Activated CD4-positive, alpha-beta T cell treated with anti-CD3 and anti-CD28 coated beads, Interleukin-2, amount 10 ng/mL, durations not matched to agents 24 days and 14 days (primary cell): ENCODE data around the gene NMRK2. TPM values are rescaled to one million over a fixed set of nuclear protein-coding genes. Genes with fewer than 3 reads are reported as not detected.

Experiments
- DNase-seq: peaks from one replicate; pipeline ENCODE4 v3.0.0; 2022
- H3K27ac Mint-ChIP-seq: one replicate; pipeline ENCODE4 v1.8.0; 2022; ENCODE audit warnings: mild to moderate bottlenecking, mixed read lengths
- H3K27me3 Mint-ChIP-seq: one replicate; pipeline ENCODE4 v1.8.0; 2022; ENCODE audit warnings: mixed read lengths
- H3K36me3 Mint-ChIP-seq: one replicate; pipeline ENCODE4 v1.8.0; 2022; ENCODE audit warnings: low read depth, mild to moderate bottlenecking, mixed read lengths
- H3K4me1 Mint-ChIP-seq: one replicate; pipeline ENCODE4 v1.8.0; 2021; ENCODE audit warnings: mixed read lengths
- H3K4me3 Mint-ChIP-seq: one replicate; pipeline ENCODE4 v1.8.0; 2022; ENCODE audit warnings: mild to moderate bottlenecking, moderate library complexity, mixed read lengths
- H3K9me3 Mint-ChIP-seq: one replicate; pipeline ENCODE4 v1.8.0; 2021; ENCODE audit warnings: mixed read lengths
- intact Hi-C: fragments of 100-400 bp; cut with micrococcal nuclease; formaldehyde crosslinking; loops from one replicate; pipeline ENCODE4 v1.15.1; 2023
- total RNA-seq: library from RNA; stranded (reverse); gene quantifications from 2 replicates; pipeline ENCODE4 v1.2.3, GENCODE V29; 2022

Gene NMRK2
- total RNA-seq, 1 donor from 2014 or later = not detected

DNA sequence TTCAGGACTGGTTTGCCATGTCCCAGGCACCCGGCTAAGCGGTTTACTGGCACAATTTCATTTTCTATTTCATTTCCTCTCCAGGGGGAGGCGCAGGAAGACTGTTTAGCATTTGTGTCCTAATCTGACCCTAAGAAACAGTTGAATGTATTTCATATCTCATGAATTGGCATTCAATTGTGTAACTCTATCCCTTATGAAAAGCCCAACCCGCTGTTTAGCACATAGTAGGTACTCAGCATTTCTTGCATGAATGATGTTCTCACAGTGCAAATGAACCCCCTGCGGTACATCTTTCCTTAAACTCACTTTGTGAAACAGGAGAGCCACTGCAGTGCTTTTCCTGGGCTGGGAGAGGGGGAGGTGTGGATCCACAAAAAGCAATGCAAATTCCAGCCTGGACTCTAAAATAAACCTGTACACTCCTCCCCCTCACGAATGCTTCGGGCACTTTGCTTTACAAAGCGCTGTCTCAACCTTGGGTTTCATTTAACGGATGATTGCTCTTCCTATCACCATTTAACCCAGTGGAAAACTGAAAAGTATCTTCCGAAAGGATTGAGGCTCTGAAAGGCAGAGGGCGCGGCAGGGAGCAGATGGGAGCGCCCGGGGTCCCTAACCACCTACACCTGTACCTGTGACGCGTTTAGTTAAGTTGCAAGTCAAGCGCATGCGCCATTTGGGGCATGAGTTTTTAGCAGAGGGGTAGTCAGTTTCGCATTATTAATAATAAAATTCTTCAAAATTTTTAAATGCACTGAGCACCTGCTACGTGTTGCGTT lies 53.6 kb downstream of the NMRK2 start:
- Mint-ChIP-seq H3K36me3 (peaks cover 38% of the 10 kb centered on the region), H3K27ac (peak overlapping the region; percentile 93), H3K27me3 (no peaks in the 10 kb centered on the region), H3K9me3 (peaks cover 3% of the 10 kb centered on the region), H3K4me3 (peak overlapping the region; percentile 94), H3K4me1 (peaks cover 32% of the 10 kb centered on the region)
- DNase-seq = peak; percentile 90
- intact Hi-C loops = loop anchor here (2.0 to 5.0 kb wide), 4 partner anchors 80 to 224 kb away; partner anchors contain the start of genes APBA3, MRPL54 and ZBTB7A

DNA sequence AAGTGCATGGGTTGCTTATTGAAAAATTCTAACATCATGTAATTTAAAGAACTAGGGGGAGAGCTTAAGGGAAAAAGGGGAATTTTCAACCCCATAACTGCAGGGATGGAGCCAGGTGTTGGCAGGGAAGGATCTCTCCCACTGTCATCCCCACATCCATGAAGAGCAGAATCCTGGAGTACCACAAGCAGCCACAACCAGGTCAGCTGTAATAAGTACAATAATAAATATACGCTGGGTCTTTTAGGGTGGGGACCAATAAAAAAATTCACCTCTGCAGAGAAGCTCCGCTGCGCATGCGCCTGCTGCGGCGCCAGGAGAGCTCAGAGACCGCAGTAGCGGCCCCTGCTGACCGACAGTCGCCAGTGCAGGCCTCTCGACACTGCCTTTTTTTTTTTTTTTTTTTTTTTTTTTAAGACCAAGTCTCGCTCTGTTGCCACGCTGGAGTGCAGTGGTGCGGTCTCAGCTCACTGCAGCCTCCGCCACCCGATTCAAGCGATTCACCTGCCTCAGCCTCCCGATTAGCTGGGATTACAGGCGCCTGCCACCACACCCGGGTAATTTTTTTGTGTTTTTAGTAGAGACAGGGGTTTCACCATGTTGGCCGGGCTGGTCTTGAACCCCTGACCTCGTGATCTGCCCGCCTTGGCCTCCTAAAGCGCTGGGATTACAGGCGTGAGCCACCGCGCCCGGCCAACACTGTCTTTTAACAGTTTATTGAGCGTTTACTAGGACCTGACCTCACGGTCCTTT lies 54.9 kb downstream of the NMRK2 start:
- Mint-ChIP-seq H3K36me3 (peaks cover 25% of the 10 kb centered on the region), H3K27ac (peak overlapping the region; percentile 86), H3K4me1 (peaks cover 29% of the 10 kb centered on the region), H3K4me3 (peak overlapping the region; percentile 94), H3K9me3 (peaks cover 3% of the 10 kb centered on the region), H3K27me3 (no peaks in the 10 kb centered on the region)
- intact Hi-C loops = loop anchor here (2.0 to 5.0 kb wide), 4 partner anchors 79 to 225 kb away; partner anchors contain the start of genes APBA3, MRPL54 and ZBTB7A
- peak; percentile 96 for DNase-seq

DNA sequence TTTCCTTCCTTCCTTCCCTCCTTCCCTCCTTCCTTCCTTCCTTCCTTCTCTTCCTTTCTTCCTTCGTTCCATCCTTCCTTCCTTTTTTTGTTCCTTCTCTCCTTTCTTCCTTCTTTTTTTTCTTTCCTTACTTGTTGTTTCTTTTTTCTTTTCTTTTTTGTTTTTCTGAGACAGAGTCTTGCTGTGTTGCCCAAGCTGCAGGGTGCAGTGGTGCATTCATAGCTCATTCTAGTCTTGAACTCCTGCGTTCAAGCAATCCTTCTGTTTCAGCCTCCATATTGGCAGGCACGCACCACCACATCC lies 57.9 kb downstream of the NMRK2 start:
- H3K27me3 Mint-ChIP-seq = no peaks in the 10 kb centered on the region
- peak overlapping the region; percentile 81 for H3K27ac Mint-ChIP-seq
- peak overlapping the region; percentile 68 for H3K4me3 Mint-ChIP-seq
- H3K9me3 Mint-ChIP-seq = peaks cover 3% of the 10 kb centered on the region
- intact Hi-C loops = loop anchor here (1.0 kb wide), 1 partner anchor 17 kb away; the partner anchor contains the start of gene PIAS4
- H3K4me1 Mint-ChIP-seq = peaks cover 17% of the 10 kb centered on the region
- DNase-seq = no peak
- H3K36me3 Mint-ChIP-seq = no peaks in the 10 kb centered on the region

Other genes starting within 250 kb of the NMRK2 start
- 21.4 and 22.5 TPM in 2 replicates for gene PIP5K1C, start 232.6 kb upstream of the NMRK2 start, total RNA-seq
- 0.09 TPM in 1 of 2 replicates, not detected in the other for gene TJP3, start 224.7 kb upstream of the NMRK2 start, total RNA-seq
- gene APBA3, start 171.4 kb upstream of the NMRK2 start, total RNA-seq = 41.5 and 48.7 TPM in 2 replicates
- gene MRPL54, start 170.4 kb upstream of the NMRK2 start, total RNA-seq = 91.4 and 96.6 TPM in 2 replicates
- gene RAX2, start 160.8 kb upstream of the NMRK2 start, total RNA-seq = not detected in 2 replicates
- gene MATK, start 146.7 kb upstream of the NMRK2 start, total RNA-seq = 31.6 and 32.3 TPM in 2 replicates
- not detected in 2 replicates for gene ZFR2, start 64.0 kb upstream of the NMRK2 start, total RNA-seq
- gene ATCAY, start 52.4 kb upstream of the NMRK2 start, total RNA-seq = not detected in 2 replicates
- gene DAPK3, start 38.0 kb downstream of the NMRK2 start, total RNA-seq = 45.6 and 46.7 TPM in 2 replicates
- gene EEF2, start 52.4 kb downstream of the NMRK2 start, total RNA-seq = 2,394 and 2,438 TPM in 2 replicates
- 32.2 and 33.2 TPM in 2 replicates for gene PIAS4, start 74.7 kb downstream of the NMRK2 start, total RNA-seq
- gene ZBTB7A, start 133.8 kb downstream of the NMRK2 start, total RNA-seq = 35.8 and 39.6 TPM in 2 replicates
- 125 and 135 TPM in 2 replicates for gene MAP2K2, start 191.1 kb downstream of the NMRK2 start, total RNA-seq
- gene CREB3L3, start 220.6 kb downstream of the NMRK2 start, total RNA-seq = 0.12 TPM in 1 of 2 replicates, not detected in the other
- gene SIRT6, start 249.5 kb downstream of the NMRK2 start, total RNA-seq = 39.8 and 48.0 TPM in 2 replicates
- 0.50 and 0.72 TPM in 2 replicates for gene ANKRD24, start 249.6 kb downstream of the NMRK2 start, total RNA-seq